ENCODE results near the gene CORO2A. TPM values are rescaled to one million over a fixed set of nuclear protein-coding genes. Genes with fewer than 3 reads are reported as not detected.

CORO2A gene
- total and polyA plus RNA-seq, 2 donors (not counting 3 experiments of a cell fraction or from before 2014, with no cell fraction given), result 0.35 to 0.53 TPM

DNA sequence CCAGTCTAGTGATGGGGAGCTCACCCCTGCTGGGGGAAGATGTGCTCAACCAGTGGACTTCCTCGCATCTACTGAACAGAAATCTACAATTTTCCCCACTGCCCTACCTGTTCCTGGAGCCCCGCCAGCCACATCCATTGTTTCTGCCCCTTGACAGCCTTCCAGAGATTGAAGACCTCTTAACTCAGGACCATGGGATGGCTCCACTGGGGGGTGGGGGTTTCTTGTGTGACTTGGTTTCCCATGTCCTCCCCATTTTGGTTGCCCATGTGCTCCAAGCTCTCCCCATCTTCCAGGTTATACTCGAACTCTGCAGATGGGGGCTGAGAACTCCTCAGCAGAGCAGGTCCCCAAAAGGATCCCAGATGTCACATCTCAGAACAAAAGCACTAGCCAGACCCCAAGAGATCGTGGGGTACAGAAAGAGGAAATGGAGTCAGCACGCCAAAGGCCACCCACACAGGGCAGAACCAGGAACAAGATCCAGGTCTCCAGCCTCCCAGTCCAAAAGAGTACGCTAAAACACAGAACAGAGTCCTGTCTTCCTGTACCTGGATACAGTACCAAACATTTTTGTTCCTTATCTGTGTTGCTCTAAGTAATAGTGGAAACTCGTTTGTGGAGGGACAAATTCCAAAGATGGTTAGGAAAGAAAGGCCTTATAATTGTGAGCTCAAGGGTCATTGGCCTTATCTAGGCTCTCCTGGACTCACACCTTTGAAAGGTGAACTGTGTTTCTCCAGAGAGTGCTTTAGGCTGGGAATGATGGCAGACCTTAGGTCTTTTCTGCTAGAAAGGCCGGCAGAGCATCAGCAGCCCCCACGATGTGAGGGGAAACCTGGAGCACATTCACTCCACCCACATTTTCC lies 15.8 kb downstream of the CORO2A start:
- CTCF ChIA-PET, result no interaction called here

More for the DNA sequence above, 15.8 kb downstream of the CORO2A start:
- DNase-seq (ENCODE audit: low read depth, low spot score) (no peak), FAIRE-seq (no peak)
- no peaks in the 10 kb centered on the region for H4K20me1 ChIP-seq (replicated peaks; ENCODE audit: control insufficient read depth, extremely low read depth, insufficient read depth, low read length)
- BruUV-seq (replicated peaks), result no TSS peak
- no peaks in the 10 kb centered on the region for H3K79me2 ChIP-seq (ENCODE audit: control insufficient read depth, insufficient read depth, low read length)
- TF ChIP-seq GATA2 (IDR thresholded peaks at IDR 0.05; ENCODE audit: insufficient read depth, insufficient read length, low read depth, low read length) (no peak), FOS (IDR thresholded peaks at IDR 0.05; ENCODE audit: borderline replicate concordance, insufficient read depth, low read length) (no peak), EZH2 (IDR thresholded peaks at IDR 0.05; ENCODE audit: borderline replicate concordance, low read depth, low read length, severe bottlenecking) (no peak), POLR2A (IDR thresholded peaks at IDR 0.05; ENCODE audit: low read depth, low read length) (no peak), CTCF (IDR thresholded peaks at IDR 0.05; ENCODE audit: extremely low read depth in 1 of 2, insufficient read depth in 1 of 2, low read depth in 1 of 2, low read length in 2 of 2) (no peak)
- TF ChIP-seq, protein P1, sequence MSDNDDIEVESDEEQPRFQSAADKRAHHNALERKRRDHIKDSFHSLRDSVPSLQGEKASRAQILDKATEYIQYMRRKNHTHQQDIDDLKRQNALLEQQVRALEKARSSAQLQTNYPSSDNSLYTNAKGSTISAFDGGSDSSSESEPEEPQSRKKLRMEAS (IDR thresholded peaks at IDR 0.05; ENCODE audit: insufficient read depth, insufficient read length), result no peak
- dilution Hi-C loops (cut with MboI; ENCODE audit: extremely low pct_ligation_motif_present, low sequenced_read_pairs), result no loop called here
- H3K36me3 ChIP-seq (ENCODE audit: control insufficient read depth in 2 of 2, extremely low read depth in 1 of 2, insufficient read depth in 2 of 2, low read length in 2 of 2), result no peaks in the 10 kb centered on the region
- no peak overlapping the region for H3K27ac ChIP-seq (ENCODE audit: insufficient read depth, low read depth, low read length)
- no peaks in the 10 kb centered on the region for H3K9me1 ChIP-seq (replicated peaks; ENCODE audit: control insufficient read depth, extremely low read depth, insufficient read depth, low read length)
- H2AFZ ChIP-seq (ENCODE audit: low read depth, low read length), result no peak overlapping the region
- H3K9me3 ChIP-seq (replicated peaks; ENCODE audit: control insufficient read depth, insufficient read depth, low read length), result no peaks in the 10 kb centered on the region
- H3K4me3 ChIP-seq (replicated peaks in 1 of 3; ENCODE audit: insufficient read depth in 1 of 3, low read depth in 1 of 3, low read length in 3 of 3), result no peak overlapping the region
- POLR2A ChIA-PET, result no interaction called here
- no peak overlapping the region for H3K9ac ChIP-seq (replicated peaks; ENCODE audit: extremely low read depth, insufficient read depth, low read length)
- no peak overlapping the region for H3K4me2 ChIP-seq (ENCODE audit: insufficient read depth, low read length)
- no peaks in the 10 kb centered on the region for H3K27me3 ChIP-seq (ENCODE audit: control insufficient read depth in 2 of 2, insufficient read depth in 2 of 2, low read length in 2 of 2)
- H3K4me1 ChIP-seq (ENCODE audit: control insufficient read depth, extremely low read depth, insufficient read depth, low read length), result no peaks in the 10 kb centered on the region
- intact Hi-C loops (cut with micrococcal nuclease), result no loop called here
